ENCODE measurements around the gene ANKRD60.

ANKRD60 gene

GRCh38 chr20:58242824-58243223 lies 14.4 kb upstream of the ANKRD60 start:
- TF ChIP-seq EZH2 (IDR thresholded peaks at IDR 0.05; ENCODE audit: borderline replicate concordance, low read depth, low read length, severe bottlenecking): no peak
- no peak for TF ChIP-seq CTCF (IDR thresholded peaks at IDR 0.05; ENCODE audit: borderline replicate concordance, extremely low read depth, low read length, poor library complexity, severe bottlenecking)
- Histone ChIP-seq H3K27me3 (ENCODE audit: insufficient read depth, low read length, poor library complexity) (no peaks in the 10 kb centered on the region), H3K36me3 (ENCODE audit: insufficient read depth, low read length) (no peaks in the 10 kb centered on the region), H3K4me3 (ENCODE audit: low read depth in 1 of 2, low read length in 2 of 2) (no peak overlapping the region), H3K4me1 (ENCODE audit: insufficient read depth, low read length) (peaks cover under 1% of the 10 kb centered on the region), H2AFZ (ENCODE audit: low read depth, low read length) (no peak overlapping the region), H3K9ac (ENCODE audit: low read depth, low read length) (no peak overlapping the region), H3K4me2 (ENCODE audit: insufficient read depth, low read length) (no peak overlapping the region), H4K20me1 (ENCODE audit: insufficient read depth, low read length) (no peaks in the 10 kb centered on the region), H3K9me3 (ENCODE audit: insufficient read depth, low read length, severe bottlenecking) (no peaks in the 10 kb centered on the region), H3K79me2 (ENCODE audit: insufficient read depth, low read length) (no peaks in the 10 kb centered on the region), H3K27ac (ENCODE audit: low read length) (no peak overlapping the region)
- DNase-seq (no peak), ATAC-seq (ENCODE audit: insufficient read depth, low read depth) (no peak)

GRCh38 chr20:58241766-58242465 lies 13.5 kb upstream of the ANKRD60 start:
- DNase-seq: no peak
- Histone ChIP-seq H2AFZ (ENCODE audit: low read depth, low read length) (no peak overlapping the region), H3K4me1 (ENCODE audit: insufficient read depth, low read length) (peaks cover 9% of the 10 kb centered on the region), H4K20me1 (ENCODE audit: insufficient read depth, low read length) (no peaks in the 10 kb centered on the region), H3K4me2 (ENCODE audit: insufficient read depth, low read length) (no peak overlapping the region), H3K9me3 (ENCODE audit: insufficient read depth, low read length, severe bottlenecking) (no peaks in the 10 kb centered on the region), H3K79me2 (ENCODE audit: insufficient read depth, low read length) (no peaks in the 10 kb centered on the region), H3K36me3 (ENCODE audit: insufficient read depth, low read length) (no peaks in the 10 kb centered on the region), H3K27ac (ENCODE audit: low read length) (no peak overlapping the region), H3K9ac (ENCODE audit: low read depth, low read length) (no peak overlapping the region), H3K27me3 (ENCODE audit: insufficient read depth, low read length, poor library complexity) (no peaks in the 10 kb centered on the region), H3K4me3 (ENCODE audit: low read depth in 1 of 2, low read length in 2 of 2) (no peak overlapping the region)
- ATAC-seq (ENCODE audit: insufficient read depth, low read depth): no peak
- TF ChIP-seq CTCF (IDR thresholded peaks at IDR 0.05; ENCODE audit: borderline replicate concordance, extremely low read depth, low read length, poor library complexity, severe bottlenecking) (no peak), EZH2 (IDR thresholded peaks at IDR 0.05; ENCODE audit: borderline replicate concordance, low read depth, low read length, severe bottlenecking) (no peak)

GRCh38 chr20:58240471-58240870 lies 12.0 kb upstream of the ANKRD60 start:
- Histone ChIP-seq H3K79me2 (ENCODE audit: insufficient read depth, low read length) (no peaks in the 10 kb centered on the region), H3K9ac (ENCODE audit: low read depth, low read length) (no peak overlapping the region), H3K4me3 (ENCODE audit: low read depth in 1 of 2, low read length in 2 of 2) (no peak overlapping the region), H3K9me3 (ENCODE audit: insufficient read depth, low read length, severe bottlenecking) (no peaks in the 10 kb centered on the region), H3K4me2 (ENCODE audit: insufficient read depth, low read length) (no peak overlapping the region), H2AFZ (ENCODE audit: low read depth, low read length) (no peak overlapping the region), H3K27ac (ENCODE audit: low read length) (no peak overlapping the region), H3K4me1 (ENCODE audit: insufficient read depth, low read length) (peaks cover 20% of the 10 kb centered on the region), H4K20me1 (ENCODE audit: insufficient read depth, low read length) (no peaks in the 10 kb centered on the region), H3K27me3 (ENCODE audit: insufficient read depth, low read length, poor library complexity) (peaks cover 7% of the 10 kb centered on the region), H3K36me3 (ENCODE audit: insufficient read depth, low read length) (no peaks in the 10 kb centered on the region)
- TF ChIP-seq CTCF (IDR thresholded peaks at IDR 0.05; ENCODE audit: borderline replicate concordance, extremely low read depth, low read length, poor library complexity, severe bottlenecking) (no peak), EZH2 (IDR thresholded peaks at IDR 0.05; ENCODE audit: borderline replicate concordance, low read depth, low read length, severe bottlenecking) (no peak)
- no peak for ATAC-seq (ENCODE audit: insufficient read depth, low read depth)
- DNase-seq: no peak
